HG03039 (cell line): ENCODE results near the gene NTMT1.
"Not testable (repeated sequence)": the region's sequence is repeated elsewhere in the genome, so short reads cannot be mapped to it uniquely, and the experiment has no call there.

Source experiments
- ATAC-seq: cut with Tn5 transposase; IDR thresholded peaks from one replicate; pipeline ENCODE4 v1.9.1; 2021; ENCODE audit warnings: mild to moderate bottlenecking, moderate library complexity; ENCODE audit not compliant: unreplicated experiment

The NTMT1 gene

GRCh38 chr9:129649726-129650679 is 24.0 kb downstream of the NTMT1 start:
- no peak for ATAC-seq

DNA sequence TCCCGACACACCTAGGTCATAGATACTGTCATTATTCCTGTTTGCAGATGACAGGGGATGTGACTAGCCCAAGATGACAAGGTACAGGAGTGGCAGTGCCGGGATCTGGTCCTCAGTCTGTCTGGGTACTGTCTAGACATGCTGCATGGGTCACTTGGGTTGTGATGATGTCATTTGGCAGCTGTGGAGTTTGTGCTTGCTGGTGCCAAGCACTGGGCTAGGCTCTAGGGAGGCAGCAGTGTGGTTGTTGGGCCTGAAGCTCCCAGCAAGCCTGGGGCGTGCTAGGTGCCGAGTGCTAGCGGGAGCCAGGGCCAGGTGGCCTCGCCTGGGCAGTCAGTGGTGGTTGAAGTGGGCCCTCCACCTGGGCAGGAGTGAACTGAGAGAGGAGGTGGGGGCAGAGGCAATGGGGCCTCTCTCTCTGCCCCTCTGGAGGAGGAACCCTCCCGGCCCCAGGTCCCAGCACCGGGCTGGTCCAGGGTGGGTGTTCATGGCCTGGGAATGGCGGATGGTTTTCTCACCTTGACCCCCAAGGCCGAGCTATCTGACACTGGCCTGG is 24.8 kb downstream of the NTMT1 start:
- ATAC-seq = no peak

- no peak for ATAC-seq
Observed at GRCh38 chr9:129653823-129654553, 28.0 kb downstream of the NTMT1 start.

DNA sequence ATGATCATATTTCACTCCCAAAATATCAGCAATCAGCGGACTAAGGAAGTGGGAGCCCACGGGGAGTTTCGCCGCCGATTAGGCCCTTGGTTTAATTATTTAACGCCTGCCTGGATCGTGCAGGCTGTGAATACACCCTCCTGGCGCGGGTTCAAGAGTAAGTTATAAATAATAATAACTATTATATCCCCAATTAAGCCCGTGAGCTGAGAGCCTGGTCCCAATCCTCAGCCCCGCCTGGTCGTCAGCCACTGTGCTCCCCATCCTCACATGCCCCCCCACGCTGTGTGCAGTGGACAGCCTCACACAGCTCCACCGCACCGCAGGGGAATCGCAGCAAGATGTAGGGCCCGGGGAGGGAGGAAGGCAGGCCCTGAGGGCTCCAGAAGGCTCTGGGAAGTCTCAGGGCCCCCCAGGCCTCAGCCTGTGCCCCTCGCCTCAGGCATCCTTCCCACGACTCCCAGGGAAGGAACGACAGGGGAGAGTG is 28.6 kb downstream of the NTMT1 start:
- no peak for ATAC-seq

DNA sequence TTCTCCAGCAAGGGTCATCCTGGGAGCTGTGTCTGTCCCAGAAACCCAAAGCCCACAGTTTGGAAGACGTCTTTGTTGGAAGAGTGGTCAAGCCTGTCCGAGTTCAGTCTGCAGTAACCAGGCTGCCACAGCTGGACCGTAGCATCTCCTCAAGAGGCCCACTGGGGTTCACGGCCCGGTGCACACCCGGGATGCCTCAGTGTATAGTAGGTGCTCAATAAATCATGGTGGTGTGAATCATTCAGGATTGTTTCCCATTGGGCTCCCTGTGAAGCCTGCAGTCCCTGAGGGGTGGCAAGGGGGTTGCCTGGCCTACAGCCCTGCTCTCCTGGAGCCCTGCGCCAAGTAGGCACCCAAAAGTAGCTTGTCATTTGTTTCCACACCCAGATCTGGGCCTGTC is 29.2 kb downstream of the NTMT1 start:
- no peak for ATAC-seq

- no peak for ATAC-seq
Observed at GRCh38 chr9:129655696-129656095, 29.7 kb downstream of the NTMT1 start.

- no peak for ATAC-seq
Observed at GRCh38 chr9:129656795-129657390, 30.9 kb downstream of the NTMT1 start.

DNA sequence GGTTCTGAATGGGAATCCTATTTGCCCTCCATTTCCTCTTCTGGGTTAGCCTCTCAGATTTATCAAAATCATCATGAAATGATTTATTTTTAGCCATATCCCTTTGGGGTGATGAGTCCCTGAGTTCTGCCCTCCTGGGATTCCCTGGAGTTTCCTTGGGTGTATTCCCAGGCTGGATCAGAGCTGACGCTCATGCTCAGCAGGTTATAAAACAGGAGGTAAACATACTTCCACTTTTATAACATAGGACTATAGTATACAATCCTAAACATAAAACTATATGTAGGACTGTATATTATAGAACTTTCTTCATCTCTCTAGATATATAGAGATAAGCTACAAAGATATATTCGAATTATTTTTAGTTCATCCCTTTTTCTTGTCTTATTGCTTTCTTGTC is 35.1 kb downstream of the NTMT1 start:
- no peak for ATAC-seq

GRCh38 chr9:129662239-129662638 is 36.3 kb downstream of the NTMT1 start:
- not testable (repeated sequence) for ATAC-seq

DNA sequence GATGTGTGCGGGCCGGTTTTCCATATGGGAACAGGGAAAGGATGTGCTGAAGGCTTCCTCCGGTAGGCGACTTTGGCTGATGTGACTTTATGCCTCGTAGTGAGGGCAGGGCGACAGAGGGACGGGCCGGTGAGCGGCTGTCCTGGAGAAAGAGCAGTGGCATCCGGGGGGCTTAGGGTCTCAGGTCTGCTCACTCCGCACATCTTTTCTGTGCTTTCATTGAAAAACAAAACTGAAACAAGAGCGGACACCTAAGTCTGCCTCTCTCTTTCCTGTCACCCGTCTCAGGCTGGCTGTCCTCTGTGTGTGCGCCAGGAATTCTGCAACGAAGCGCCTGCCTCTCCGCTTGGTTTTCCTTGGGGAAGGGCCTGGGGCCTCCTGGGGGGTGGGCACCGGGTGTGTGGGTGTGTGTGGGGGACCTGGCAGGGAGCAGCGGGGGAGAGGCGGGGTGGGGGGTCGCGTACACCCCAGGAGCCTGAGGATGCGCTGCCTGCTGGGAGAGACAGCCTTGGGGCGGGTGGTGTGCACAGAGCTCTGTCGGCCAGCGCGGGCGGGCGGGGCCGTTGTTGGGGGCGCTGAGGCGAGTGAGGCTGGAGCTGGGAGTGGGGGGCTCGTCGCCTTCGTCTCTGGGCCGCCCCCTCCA is 38.9 kb downstream of the NTMT1 start:
- no peak for ATAC-seq

GRCh38 chr9:129665389-129665775 is 39.4 kb downstream of the NTMT1 start, which contains the start of gene PRRX2:
Gene PRRX2 (plus strand): TSS chr9:129665647. CDS start chr9:129665868, 221 bp downstream.
- ATAC-seq = no peak

- ATAC-seq = no peak
Observed at GRCh38 chr9:129665814-129666520, 40.0 kb downstream of the NTMT1 start.

DNA sequence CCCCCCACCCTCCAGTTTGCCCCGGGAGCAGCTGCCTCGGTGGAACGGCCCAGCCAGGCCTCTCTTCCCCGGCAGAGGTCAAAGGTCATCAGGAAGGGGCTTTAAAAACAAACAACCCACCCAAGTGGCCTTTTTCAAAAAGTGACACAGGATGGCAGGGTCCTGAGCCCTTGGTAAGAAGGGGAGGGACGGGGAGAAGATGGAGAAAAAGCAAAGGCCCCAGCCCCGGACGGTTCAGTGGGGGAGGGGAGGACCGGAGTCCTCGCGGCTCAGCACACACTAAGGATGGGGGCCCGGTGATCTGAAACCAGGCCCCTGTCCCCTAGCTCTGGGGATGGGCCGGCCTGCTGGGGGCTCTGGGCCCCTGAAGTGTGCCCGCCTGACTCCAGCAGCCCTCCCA is 40.6 kb downstream of the NTMT1 start:
- no peak for ATAC-seq

- no peak for ATAC-seq
Observed at GRCh38 chr9:129667378-129667777, 41.4 kb downstream of the NTMT1 start.

- ATAC-seq = no peak
Observed at GRCh38 chr9:129667850-129668249, 41.9 kb downstream of the NTMT1 start.

GRCh38 chr9:129669141-129669718 is 43.3 kb downstream of the NTMT1 start:
- ATAC-seq = no peak

- no peak for ATAC-seq
Observed at GRCh38 chr9:129669946-129670345, 44.0 kb downstream of the NTMT1 start.

GRCh38 chr9:129671065-129671464 is 45.1 kb downstream of the NTMT1 start:
- ATAC-seq = no peak

DNA sequence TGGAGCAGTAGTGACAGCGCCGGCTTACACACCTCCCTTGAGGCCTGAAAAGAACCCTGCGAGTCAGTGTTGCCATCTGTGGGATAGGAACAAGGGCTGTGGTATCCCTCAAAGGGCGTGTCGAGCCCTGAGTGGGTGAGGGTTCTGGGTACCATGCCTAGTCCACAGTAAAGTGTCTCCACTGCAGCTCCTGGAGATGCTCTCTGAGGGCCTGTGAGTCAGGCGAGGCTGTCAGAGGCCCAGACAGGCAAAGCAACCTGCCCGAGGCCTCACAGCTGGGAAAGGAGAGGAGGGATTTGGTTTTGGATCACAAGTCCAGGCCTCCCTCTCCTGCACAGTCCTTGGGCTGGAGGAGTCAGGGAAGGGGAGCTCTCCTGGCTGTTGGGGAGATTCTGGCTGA is 45.6 kb downstream of the NTMT1 start:
- ATAC-seq = no peak

DNA sequence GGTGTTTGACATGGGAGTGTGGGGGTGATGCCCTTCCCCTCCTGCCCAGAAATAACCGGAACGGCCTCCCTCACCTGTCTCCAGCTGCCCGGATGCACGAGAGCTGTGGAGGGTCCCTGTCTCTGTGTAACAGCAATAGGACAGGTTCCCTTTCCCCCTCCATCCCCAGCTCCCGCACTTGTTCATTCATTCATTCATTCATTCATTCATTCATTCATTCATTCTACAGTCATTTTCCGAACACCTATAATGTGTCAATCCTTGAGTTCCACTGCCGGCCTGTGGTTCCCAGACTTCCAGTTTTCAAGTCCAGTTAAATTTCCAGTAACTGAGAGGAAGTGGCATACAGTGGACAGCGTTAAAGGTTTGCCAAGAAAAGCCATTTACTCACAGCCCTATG is 46.7 kb downstream of the NTMT1 start:
- no peak for ATAC-seq
